ENCODE data around the gene SLC23A2. TPM values are rescaled to one million over a fixed set of nuclear protein-coding genes. Genes with fewer than 3 reads are reported as not detected.

Gene SLC23A2
- total RNA-seq, 1 donor from 2014 or later: 20.4 TPM

Other genes starting within 250 kb of the SLC23A2 start
- gene RASSF2, start 177.9 kb downstream of the SLC23A2 start, total RNA-seq: 82.2 and 82.9 TPM in 2 replicates
- gene TMEM230, start 111.6 kb upstream of the SLC23A2 start, total RNA-seq: 90.7 and 96.1 TPM in 2 replicates
- 377 and 386 TPM in 2 replicates for gene PCNA, start 118.4 kb upstream of the SLC23A2 start, total RNA-seq
- 54.2 and 62.3 TPM in 2 replicates for gene CDS2, start 125.5 kb upstream of the SLC23A2 start, total RNA-seq